ENCODE data around the gene MARK1.

The MARK1 gene

GRCh38 chr1:220708936-220709801 is 181.2 kb downstream of the MARK1 start:
- H3K4me3 ChIP-seq (ENCODE audit: low read depth, low read length), result no peak overlapping the region
- DNase-seq (ENCODE audit: low read depth), result no peak
- no peak for TF ChIP-seq CTCF (IDR thresholded peaks at IDR 0.05; ENCODE audit: low read depth, low read length, missing control alignments)

- no peak overlapping the region for H3K4me3 ChIP-seq (ENCODE audit: low read depth, low read length)
- no peak for TF ChIP-seq CTCF (IDR thresholded peaks at IDR 0.05; ENCODE audit: low read depth, low read length, missing control alignments)
- DNase-seq (ENCODE audit: low read depth), result no peak
Observed at GRCh38 chr1:220710333-220710732, 182.4 kb downstream of the MARK1 start.

GRCh38 chr1:220711056-220711809 is 183.3 kb downstream of the MARK1 start:
- DNase-seq (ENCODE audit: low read depth), result no peak
- TF ChIP-seq CTCF (IDR thresholded peaks at IDR 0.05; ENCODE audit: low read depth, low read length, missing control alignments), result no peak
- no peak overlapping the region for H3K4me3 ChIP-seq (ENCODE audit: low read depth, low read length)
